Effector CD4-positive, alpha-beta T cell (primary cell): Measurements from ENCODE around the gene KCNN4.

Experiments used
- DNase-seq: peaks from one replicate; pipeline ENCODE4 v3.0.0-alpha.2; 2020

Gene KCNN4

DNA sequence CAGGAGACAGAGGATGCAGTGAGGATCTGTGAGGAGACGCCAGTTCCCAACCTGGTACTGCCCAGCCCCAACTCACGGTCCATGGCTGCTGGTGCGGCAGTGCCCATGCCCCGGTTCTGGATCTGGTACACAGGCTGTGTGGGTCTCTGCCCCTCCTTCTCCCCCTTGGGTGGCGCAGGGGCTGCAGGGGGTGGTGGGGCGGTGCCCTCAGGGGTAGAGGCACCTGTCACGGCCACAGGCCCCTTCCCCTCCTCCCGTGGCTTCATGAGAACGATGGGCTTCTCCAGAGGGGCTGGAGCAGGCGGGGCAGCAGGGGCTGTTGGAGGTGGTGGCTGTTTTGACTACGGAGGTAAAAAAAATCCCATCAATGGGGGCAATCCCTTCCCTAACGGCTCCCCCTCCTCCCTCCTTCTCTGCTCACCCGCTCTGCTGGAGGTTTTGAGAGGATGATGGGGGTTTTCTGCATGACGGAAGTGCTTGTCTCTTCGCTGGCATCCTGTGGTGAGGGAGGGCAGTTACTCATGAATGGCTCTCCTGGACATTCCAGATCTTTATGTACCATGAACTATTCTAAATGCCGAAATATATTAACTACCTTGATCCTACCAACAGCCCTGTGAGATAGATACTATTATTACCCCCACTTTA lies 33.1 kb downstream of the KCNN4 start:
- no peak for DNase-seq

DNA sequence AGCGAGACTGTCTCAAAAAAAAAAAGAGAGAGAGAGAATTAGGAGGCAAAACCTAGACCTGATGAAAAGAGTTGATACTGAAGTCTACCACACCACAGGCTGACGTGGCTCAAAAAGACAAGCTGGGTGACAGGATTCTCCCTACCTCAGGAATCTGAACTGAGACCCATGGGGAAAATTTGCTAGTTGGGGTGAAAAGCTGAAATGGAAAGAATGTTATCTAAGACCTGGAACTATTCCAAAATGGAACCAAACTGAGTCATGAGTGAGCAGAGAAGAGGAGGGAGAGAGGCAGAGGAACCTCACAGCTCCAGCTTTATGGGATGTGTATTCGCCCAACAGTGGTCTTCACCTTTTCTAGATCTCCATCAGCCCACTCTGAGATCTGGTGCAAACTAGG lies 37.7 kb downstream of the KCNN4 start:
- no peak for DNase-seq

DNA sequence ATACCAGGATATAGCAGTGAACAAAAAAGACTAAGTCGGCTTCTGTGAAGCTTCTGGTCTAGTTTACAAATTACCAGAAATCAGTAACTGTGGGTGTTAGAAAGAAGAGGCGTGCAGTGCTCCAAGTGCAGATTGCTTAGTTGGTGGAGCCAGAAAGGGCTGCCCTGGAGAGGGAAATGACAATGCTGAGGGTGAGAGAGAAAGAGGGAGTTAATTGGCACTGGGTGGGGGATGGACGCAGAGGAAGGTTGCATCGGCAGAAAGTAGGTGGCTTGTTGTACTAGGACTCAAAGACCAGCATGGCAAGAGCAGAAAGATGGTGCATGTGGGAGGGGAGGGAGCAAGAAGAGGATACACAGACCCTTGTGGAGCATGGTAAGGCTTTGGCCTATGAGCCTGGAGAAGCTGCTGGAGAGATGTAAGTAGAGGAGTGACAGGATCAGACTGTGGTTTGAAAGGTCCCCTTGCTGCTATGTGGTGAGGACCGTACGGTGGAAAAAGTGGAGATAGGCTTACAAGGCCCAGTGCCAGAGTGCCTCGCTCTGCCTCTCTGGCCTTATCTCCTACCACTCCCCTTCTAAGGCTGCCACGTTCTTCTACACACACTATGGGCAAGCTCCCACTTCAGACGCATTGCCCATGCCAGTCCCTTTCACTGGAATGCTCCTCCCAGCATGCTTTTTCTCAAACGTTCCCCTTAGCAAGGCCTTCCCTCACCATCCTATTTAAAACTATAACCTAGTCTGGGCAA lies 39.5 kb downstream of the KCNN4 start:
- DNase-seq, result no peak

GRCh38 chr19:43739439-43740235 lies 41.1 kb downstream of the KCNN4 start:
- DNase-seq, result no peak

DNA sequence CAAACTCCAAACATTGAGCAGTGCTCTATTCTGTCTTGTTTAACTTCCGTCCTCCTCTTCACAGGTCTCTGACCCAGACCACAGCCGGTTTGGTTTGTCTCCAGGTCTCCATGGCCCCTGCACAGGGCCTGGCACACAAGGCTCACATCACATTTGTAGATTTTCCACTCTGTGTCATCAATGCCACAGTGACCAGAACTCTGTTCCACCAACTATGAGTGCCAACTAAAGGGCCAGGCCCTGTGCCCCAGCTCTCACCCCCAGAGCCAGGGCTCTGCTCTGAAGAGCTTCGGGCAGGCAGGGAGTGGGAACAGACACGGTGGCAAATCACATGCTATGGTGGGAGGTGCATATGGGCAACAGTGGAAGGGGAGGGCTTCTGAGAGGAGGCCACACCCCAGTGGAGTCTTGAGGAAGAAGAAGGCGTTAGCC lies 42.0 kb downstream of the KCNN4 start:
- no peak for DNase-seq

- no peak for DNase-seq
Measured at GRCh38 chr19:43735957-43736356, 44.8 kb downstream of the KCNN4 start.

- no peak for DNase-seq
Measured at GRCh38 chr19:43735013-43735412, 45.8 kb downstream of the KCNN4 start.

DNA sequence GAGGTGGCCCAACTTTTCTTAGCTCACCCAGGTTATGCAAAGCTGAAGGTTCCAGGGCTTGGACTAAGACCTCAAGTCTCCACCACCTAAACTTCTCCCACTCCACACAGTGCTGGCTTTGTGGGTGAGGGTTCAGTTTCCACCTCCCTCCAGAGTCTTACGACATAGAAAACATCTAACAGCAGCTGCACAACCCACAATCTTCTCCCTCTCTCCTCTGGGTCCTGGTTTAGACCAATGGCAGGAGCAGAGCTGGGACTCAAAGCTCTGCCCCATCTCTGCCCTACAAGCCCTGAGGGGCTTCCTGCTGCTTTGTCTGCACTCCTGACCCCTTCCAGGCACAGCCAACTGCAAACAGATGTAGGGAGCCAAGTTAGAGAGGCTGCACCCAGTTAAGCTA lies 48.9 kb downstream of the KCNN4 start:
- DNase-seq, result no peak

DNA sequence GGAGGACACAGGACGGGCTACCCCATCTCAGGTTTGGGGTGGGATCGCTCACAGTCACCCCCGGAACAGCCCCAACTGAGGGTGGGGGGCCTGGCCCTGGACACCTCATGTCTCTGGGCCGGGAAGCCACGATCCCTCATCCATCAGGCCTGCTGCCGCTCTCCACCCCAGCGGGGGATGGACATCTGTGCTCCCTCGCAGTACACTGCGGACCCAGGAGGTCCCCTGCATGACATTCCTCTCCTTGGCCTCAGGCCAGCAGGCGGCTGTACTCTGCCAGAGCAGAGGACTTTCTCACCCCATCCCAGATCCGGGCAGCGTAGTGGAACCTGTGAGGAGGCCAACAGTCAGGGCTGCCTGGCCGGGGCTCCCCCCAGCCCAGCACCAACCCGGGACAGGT lies 49.4 kb downstream of the KCNN4 start:
- no peak for DNase-seq

GRCh38 chr19:43729919-43730318 lies 50.9 kb downstream of the KCNN4 start:
- DNase-seq, result no peak

- DNase-seq, result no peak
Measured at GRCh38 chr19:43727593-43727853, 53.2 kb downstream of the KCNN4 start.

GRCh38 chr19:43726736-43727592 lies 53.8 kb downstream of the KCNN4 start:
- no peak for DNase-seq

- no peak for DNase-seq
Measured at GRCh38 chr19:43725468-43725867, 55.3 kb downstream of the KCNN4 start.

DNA sequence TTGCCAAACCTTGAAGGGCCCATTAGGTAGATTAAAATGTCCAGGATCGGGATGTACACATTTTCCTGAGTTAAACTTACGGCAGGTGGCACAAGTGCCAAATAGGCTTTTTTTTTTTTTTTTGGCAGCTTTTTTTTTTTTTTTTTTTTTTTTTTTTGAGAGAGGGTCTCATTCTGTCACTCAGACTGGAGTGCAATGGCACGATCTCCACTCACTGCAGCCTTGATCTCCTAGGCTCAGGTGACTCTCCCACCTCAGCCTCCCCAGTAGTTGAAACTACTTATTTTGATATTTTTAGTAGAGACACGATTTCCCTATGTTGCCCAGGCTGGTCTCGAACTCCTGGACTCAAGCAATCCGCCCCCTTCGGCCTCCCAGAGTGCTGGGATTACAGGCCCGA lies 55.9 kb downstream of the KCNN4 start:
- DNase-seq, result no peak

GRCh38 chr19:43723588-43723987 lies 57.2 kb downstream of the KCNN4 start:
- no peak for DNase-seq

DNA sequence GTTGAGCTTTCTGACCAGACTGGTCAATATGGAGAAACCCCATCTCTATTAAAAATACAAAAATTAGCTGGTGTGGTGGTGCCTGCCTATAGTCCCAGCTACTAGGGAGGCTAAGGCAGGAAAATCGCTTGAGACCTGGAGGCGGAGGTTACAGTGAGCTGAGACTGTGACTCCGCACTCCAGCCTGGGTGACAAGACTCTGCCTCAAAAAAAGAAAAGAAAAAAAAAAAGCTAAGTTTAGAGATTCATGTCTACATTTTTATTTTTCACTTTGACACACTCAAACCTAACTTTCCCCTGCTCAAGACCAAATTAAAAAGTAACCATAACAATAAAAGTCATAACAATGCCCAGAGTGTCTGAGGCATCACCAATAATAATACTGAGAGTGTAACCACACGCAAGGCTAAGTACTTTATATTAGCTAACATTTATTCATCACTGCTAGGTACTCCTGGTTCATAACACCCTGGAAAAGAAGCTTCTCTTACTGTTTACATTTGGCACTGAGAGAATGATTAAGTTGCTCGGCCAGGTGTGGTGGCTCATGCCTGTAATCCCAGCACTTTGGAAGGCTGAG lies 59.2 kb downstream of the KCNN4 start:
- no peak for DNase-seq

- DNase-seq, result no peak
Measured at GRCh38 chr19:43720936-43721335, 59.8 kb downstream of the KCNN4 start.

- DNase-seq, result no peak
Measured at GRCh38 chr19:43719918-43720317, 60.9 kb downstream of the KCNN4 start.

DNA sequence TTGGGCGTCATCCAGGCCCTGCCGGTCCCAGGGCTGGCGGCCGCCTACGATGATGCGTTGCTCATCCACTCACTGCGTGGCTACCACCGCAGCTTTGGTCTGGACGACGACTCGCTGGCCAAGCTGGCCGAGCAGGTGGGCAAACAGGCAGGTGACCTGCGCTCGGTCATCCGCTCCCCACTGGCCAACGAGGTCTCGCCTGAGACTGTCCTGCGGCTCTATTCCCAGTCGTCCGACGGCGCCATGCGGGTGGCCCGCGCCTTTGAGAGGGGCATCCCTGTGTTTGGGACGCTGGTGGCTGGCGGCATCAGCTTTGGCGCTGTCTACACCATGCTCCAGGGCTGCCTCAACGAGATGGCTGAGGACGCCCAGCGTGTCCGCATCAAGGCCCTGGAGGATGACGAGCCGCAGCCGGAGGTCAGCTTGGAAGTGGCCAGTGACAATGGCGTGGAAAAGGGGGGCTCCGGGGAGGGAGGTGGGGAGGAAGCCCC lies 61.4 kb downstream of the KCNN4 start:
- no peak for DNase-seq

GRCh38 chr19:43718627-43719377 lies 62.0 kb downstream of the KCNN4 start:
- DNase-seq, result no peak
